IMR-90 (cell line): ENCODE measurements around the gene ZNF229. TPM values are rescaled to one million over a fixed set of nuclear protein-coding genes. Genes with fewer than 3 reads are reported as not detected.
"Not testable (repeated sequence)": the region's sequence is repeated elsewhere in the genome, so short reads cannot be mapped to it uniquely, and the experiment has no call there.

ENCODE experiments used
- ATAC-seq: fragments of 200-7000 bp; cut with Tn5 transposase; 2 replicates; pipeline ENCODE4 v1.9.1; 2020; ENCODE audit warnings: low read depth, mild to moderate bottlenecking, moderate library complexity
- BruUV-seq: library from RNA; stranded (reverse); fragments of 400-500 nt; replicated peaks from 2 replicates; lab custom pipeline; 2021; lab: Mats Ljungman, UMichigan
- CTCF ChIA-PET: fragments of 300-600 bp; formaldehyde crosslinking; extraction: SDS; loops from one replicate; lab custom pipeline; 2021; ENCODE audit warnings: antibody characterized with exemption; lab: Yijun Ruan, JAX
- POLR2A ChIA-PET: fragments of 300-600 bp; sonication (Branson Sonifier 250); formaldehyde crosslinking; loops from one replicate; lab custom pipeline; 2022; ENCODE audit warnings: antibody characterized with exemption; ENCODE audit not compliant: unreplicated experiment; lab: Charles Lee
- DNase-seq: peaks from one replicate; pipeline ENCODE4 v3.0.0; 2013
- H2AFZ ChIP-seq: replicated peaks from 2 replicates; pipeline ENCODE3; 2013; ENCODE audit warnings: low read length, mild to moderate bottlenecking; ENCODE audit not compliant: poor library complexity
- H2AK5ac ChIP-seq: 2 replicates; pipeline ENCODE4 v1.6.1; 2013; ENCODE audit warnings: low read depth, low read length, inconsistent platforms
- H2AK9ac ChIP-seq: replicated peaks from 2 replicates; pipeline ENCODE3; 2013; ENCODE audit warnings: mild to moderate bottlenecking, low read depth, low read length, moderate library complexity; ENCODE audit not compliant: poor library complexity
- H2BK120ac ChIP-seq: 2 replicates; pipeline ENCODE4 v1.6.1; 2013; ENCODE audit warnings: low read depth, low read length, inconsistent platforms
- H2BK15ac ChIP-seq: 3 replicates; pipeline ENCODE4 v1.6.1; 2013; ENCODE audit warnings: low read depth, low read length, inconsistent platforms
- H2BK20ac ChIP-seq: 2 replicates; pipeline ENCODE4 v1.6.1; 2013; ENCODE audit warnings: low read depth, mild to moderate bottlenecking, inconsistent platforms, low read length, moderate library complexity
- H2BK5ac ChIP-seq: 2 replicates; pipeline ENCODE4 v1.6.1; 2013; ENCODE audit warnings: mild to moderate bottlenecking, low read depth, low read length, inconsistent platforms; ENCODE audit not compliant: poor library complexity, severe bottlenecking
- H3K14ac ChIP-seq: replicated peaks from 2 replicates; pipeline ENCODE4 v1.6.1; 2013; ENCODE audit warnings: low read depth, low read length, inconsistent platforms
- H3K18ac ChIP-seq: 2 replicates; pipeline ENCODE4 v1.6.1; 2013; ENCODE audit warnings: low read depth, low read length, control low read depth
- H3K23ac ChIP-seq: 2 replicates; pipeline ENCODE4 v1.6.1; 2013; ENCODE audit warnings: low read depth, low read length, inconsistent platforms
- H3K27ac ChIP-seq: 2 replicates; pipeline ENCODE4 v1.5.1; 2013; ENCODE audit warnings: mild to moderate bottlenecking, control low read depth, low read length; ENCODE audit not compliant: insufficient read depth
- H3K27me3 ChIP-seq: 2 replicates; pipeline ENCODE4 v1.6.1; 2013; ENCODE audit warnings: low read length; ENCODE audit not compliant: control insufficient read depth, insufficient read depth
- H3K36me3 ChIP-seq: 2 replicates; pipeline ENCODE4 v1.6.1; 2013; ENCODE audit warnings: low read length, mixed read lengths; ENCODE audit not compliant: control insufficient read depth, insufficient read depth
- H3K4ac ChIP-seq: 2 replicates; pipeline ENCODE4 v1.6.1; 2013; ENCODE audit warnings: low read depth, low read length, inconsistent platforms
- H3K4me1 ChIP-seq: 2 replicates; pipeline ENCODE4 v1.6.1; 2013; ENCODE audit warnings: low read length, mixed read lengths; ENCODE audit not compliant: control insufficient read depth, insufficient read depth
- H3K4me2 ChIP-seq: 2 replicates; pipeline ENCODE4 v1.6.1; 2013; ENCODE audit warnings: low read depth, mild to moderate bottlenecking, control low read depth, low read length, moderate library complexity
- H3K4me3 ChIP-seq: 2 replicates; pipeline ENCODE4 v1.5.1; 2013; ENCODE audit warnings: low read depth, mild to moderate bottlenecking, control low read depth, low read length, moderate library complexity; ENCODE audit not compliant: insufficient read depth
- H3K56ac ChIP-seq: 2 replicates; pipeline ENCODE4 v1.6.1; 2013; ENCODE audit warnings: low read length, inconsistent platforms; ENCODE audit not compliant: insufficient read depth; ENCODE audit errors: extremely low read depth
- H3K79me1 ChIP-seq, 2 experiments: 2 replicates each; pipeline ENCODE4 v1.6.1; 2013; ENCODE audit warnings: low read length in 2 of 2, inconsistent platforms in 1 of 2, low read depth in 1 of 2
- H3K9ac ChIP-seq: 2 replicates; pipeline ENCODE4 v1.6.1; 2013; ENCODE audit warnings: low read depth, low read length, control low read depth
- H3K9me1 ChIP-seq: 2 replicates; pipeline ENCODE4 v1.6.1; 2013; ENCODE audit warnings: low read length, inconsistent platforms; ENCODE audit not compliant: insufficient read depth
- H3K9me3 ChIP-seq: 2 replicates; pipeline ENCODE4 v1.6.1; 2013; ENCODE audit warnings: low read length; ENCODE audit not compliant: control insufficient read depth, insufficient read depth
- H4K20me1 ChIP-seq: 2 replicates; pipeline ENCODE4 v1.6.1; 2013; ENCODE audit warnings: low read length, inconsistent platforms; ENCODE audit not compliant: insufficient read depth
- H4K5ac ChIP-seq: 2 replicates; pipeline ENCODE4 v1.6.1; 2013; ENCODE audit warnings: mild to moderate bottlenecking, low read depth, low read length, control low read depth
- H4K8ac ChIP-seq, 2 experiments: 2 replicates each; pipeline ENCODE4 v1.6.1; 2013; ENCODE audit warnings: low read depth in 2 of 2, low read length in 2 of 2, control low read depth in 1 of 2, inconsistent platforms in 1 of 2
- H4K91ac ChIP-seq: 2 replicates; pipeline ENCODE4 v1.6.1; 2013; ENCODE audit warnings: low read depth, low read length, inconsistent platforms; ENCODE audit not compliant: insufficient read depth
- FOS ChIP-seq: fragments of 150-350 bp; IDR thresholded peaks from 2 replicates; pipeline ENCODE4 v1.6.1; 2016; ENCODE audit warnings: low read depth, low read length
- MAZ ChIP-seq: IDR thresholded peaks from 2 replicates; pipeline ENCODE4 v1.6.1; 2012; ENCODE audit warnings: low read depth, mild to moderate bottlenecking, low read length, improper control_type of control experiment, moderate library complexity, borderline replicate concordance
- NFE2L2 ChIP-seq: fragments of 150-350 bp; IDR thresholded peaks from 2 replicates; pipeline ENCODE4 v1.6.1; 2016; ENCODE audit warnings: low read depth, mild to moderate bottlenecking, low read length
- WGBS, 2 experiments: methylation state at CpG; one replicate each; pipeline versions ENCODE4 v1.1.5 to v1.1.7; 2013; ENCODE audit warnings: missing lambda C conversion rate in 2 of 2; ENCODE audit not compliant: insufficient read length in 1 of 2; ENCODE audit errors: extremely low coverage in 2 of 2; 5-methylcytosine and 5-hydroxymethylcytosine counted together
- dilution Hi-C: fragments of 300-500 bp; cut with HindIII; formaldehyde crosslinking; loops from one replicate; pipeline ENCODE4 v1.14.3; 2018; ENCODE audit warnings: low sequenced_read_pairs; ENCODE audit not compliant: unreplicated experiment
- in situ Hi-C: fragments of 300-500 bp; cut with MboI; formaldehyde crosslinking; loops from 3 replicates; pipeline ENCODE4 v1.14.3; 2019; ENCODE audit warnings: low sequenced_read_pairs, inconsistent platforms, mixed read lengths
- intact Hi-C: fragments of 100-400 bp; cut with micrococcal nuclease; formaldehyde crosslinking; loops from 2 replicates; pipeline ENCODE4 v1.10.0; 2022
- polyA plus RNA-seq, 3 experiments: library from polyadenylated mRNA; depleted of rRNA; stranded (reverse); fragments of >200 nt; gene quantifications; 2 replicates each; pipeline ENCODE4 v1.2.3, GENCODE V29; 2012; ENCODE audit warnings: low replicate concordance in 1 of 3
- total RNA-seq: library from RNA; depleted of rRNA; stranded (reverse); fragments of >200 nt; gene quantifications from 2 replicates; pipeline ENCODE4 v1.2.3, GENCODE V29; 2012

Gene ZNF229
- total and polyA plus RNA-seq, 2 of the 4 experiments (the other 2 are of a cell fraction), result 3.4 to 17.6 TPM

GRCh38 chr19:44430956-44431355 is 17.3 kb downstream of the ZNF229 start:
- Histone ChIP-seq H3K27me3 (no peaks in the 10 kb centered on the region), H4K8ac (no peak overlapping the region), H2BK15ac (no peak overlapping the region), H2AK9ac (no peak overlapping the region), H3K14ac (no peak overlapping the region), H3K4me1 (no peaks in the 10 kb centered on the region), H3K9me3 (peaks cover 68% of the 10 kb centered on the region), H3K56ac (no peak overlapping the region), H3K36me3 (peaks cover 46% of the 10 kb centered on the region), H2BK5ac (no peak overlapping the region), H3K9ac (no peak overlapping the region), H3K4me3 (no peak overlapping the region), H2AK5ac (no peak overlapping the region), H3K23ac (no peak overlapping the region), H4K20me1 (no peaks in the 10 kb centered on the region), H2AFZ (no peak overlapping the region), H3K9me1 (no peaks in the 10 kb centered on the region), H3K79me1 (no peaks in the 10 kb centered on the region), H4K5ac (no peak overlapping the region), H4K91ac (no peak overlapping the region), H2BK120ac (no peak overlapping the region), H3K18ac (no peak overlapping the region), H3K27ac (no peak overlapping the region), H3K4ac (no peak overlapping the region), H3K4me2 (no peak overlapping the region), H2BK20ac (no peak overlapping the region)
- POLR2A ChIA-PET, result no interaction called here
- in situ Hi-C loops (no loop called here), intact Hi-C loops (no loop called here), dilution Hi-C loops (no loop called here)
- no CpG with 5 or more reads among the region's 1 CpG for whole genome bisulfite sequencing, 2 experiments
- CTCF ChIA-PET, result no interaction called here
- DNase-seq (peak; percentile 41), ATAC-seq (no peak)
- no peak for TF ChIP-seq NFE2L2
- TF ChIP-seq FOS, result no peak
- TF ChIP-seq MAZ, result no peak
- no TSS peak for BruUV-seq

- H4K91ac ChIP-seq, H4K5ac ChIP-seq, CTCF ChIA-PET, H2AK9ac ChIP-seq, DNase-seq, dilution Hi-C loops, H3K4me2 ChIP-seq, H2BK15ac ChIP-seq, H3K27me3 ChIP-seq, H2AK5ac ChIP-seq, H2BK5ac ChIP-seq, H3K23ac ChIP-seq, H2BK20ac ChIP-seq, H3K9ac ChIP-seq, H4K20me1 ChIP-seq, H3K9me1 ChIP-seq, intact Hi-C loops, H3K18ac ChIP-seq, H4K8ac ChIP-seq, in situ Hi-C loops, H2AFZ ChIP-seq, H3K4me3 ChIP-seq, H3K27ac ChIP-seq, H2BK120ac ChIP-seq, H3K79me1 ChIP-seq, H3K14ac ChIP-seq, ATAC-seq, BruUV-seq, POLR2A ChIA-PET, H3K56ac ChIP-seq, H3K36me3 ChIP-seq, H3K4me1 ChIP-seq, H3K4ac ChIP-seq: not testable (repeated sequence)
- WGBS, 2 experiments, result no CpG with 5 or more reads among the region's 15 CpGs
- peaks cover 14% of the 10 kb centered on the region for H3K9me3 ChIP-seq
Measured at GRCh38 chr19:44415553-44415952, 32.7 kb downstream of the ZNF229 start.
